ENCODE measurements around the gene VRTN.

DNA sequence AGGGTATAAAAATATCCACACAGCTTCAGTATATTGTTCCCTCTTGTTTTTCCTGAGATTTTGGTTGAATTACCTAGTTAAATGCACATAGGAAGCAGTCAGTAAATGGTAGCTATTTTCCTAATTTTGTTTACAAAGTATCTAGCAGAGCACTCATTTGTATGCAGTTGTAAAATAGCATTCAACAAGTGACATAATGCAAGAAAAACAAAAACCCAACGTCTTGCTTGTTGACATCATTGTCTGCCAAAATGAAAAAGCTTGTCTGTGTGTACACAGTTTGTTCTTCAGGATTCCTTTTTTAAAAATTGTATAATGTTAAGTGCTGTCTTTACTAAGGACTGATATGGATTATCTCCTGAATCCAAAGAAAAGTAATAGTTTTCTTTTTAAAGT, 2.7 kb downstream of the VRTN start:
- TF ChIP-seq, protein P1, sequence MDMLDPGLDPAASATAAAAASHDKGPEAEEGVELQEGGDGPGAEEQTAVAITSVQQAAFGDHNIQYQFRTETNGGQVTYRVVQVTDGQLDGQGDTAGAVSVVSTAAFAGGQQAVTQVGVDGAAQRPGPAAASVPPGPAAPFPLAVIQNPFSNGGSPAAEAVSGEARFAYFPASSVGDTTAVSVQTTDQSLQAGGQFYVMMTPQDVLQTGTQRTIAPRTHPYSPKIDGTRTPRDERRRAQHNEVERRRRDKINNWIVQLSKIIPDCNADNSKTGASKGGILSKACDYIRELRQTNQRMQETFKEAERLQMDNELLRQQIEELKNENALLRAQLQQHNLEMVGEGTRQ (IDR thresholded peaks at IDR 0.05; ENCODE audit: low read length) = no peak
- TF ChIP-seq POLR2AphosphoS5 (IDR thresholded peaks at IDR 0.05; ENCODE audit: low read depth, low read length) (no peak), ZNF274 (IDR thresholded peaks at IDR 0.05; ENCODE audit: borderline replicate concordance, extremely low read depth, low read length) (no peak), EZH2 (IDR thresholded peaks at IDR 0.05; ENCODE audit: low read depth, low read length, severe bottlenecking) (no peak), SP1 (IDR thresholded peaks at IDR 0.05; ENCODE audit: low read depth, low read length) (no peak), BRCA1 (IDR thresholded peaks at IDR 0.05; ENCODE audit: low read depth, low read length) (no peak), NRF1 (IDR thresholded peaks at IDR 0.05; ENCODE audit: low read depth, low read length) (no peak), SRF (IDR thresholded peaks at IDR 0.05; ENCODE audit: low read depth, low read length) (no peak), CREB1 (IDR thresholded peaks at IDR 0.05) (no peak), CHD1 (IDR thresholded peaks at IDR 0.05; ENCODE audit: low read depth, low read length) (no peak), FOSL1 (IDR thresholded peaks at IDR 0.05; ENCODE audit: insufficient read depth, low read depth, low read length) (no peak)
- TF ChIP-seq, protein P2, sequence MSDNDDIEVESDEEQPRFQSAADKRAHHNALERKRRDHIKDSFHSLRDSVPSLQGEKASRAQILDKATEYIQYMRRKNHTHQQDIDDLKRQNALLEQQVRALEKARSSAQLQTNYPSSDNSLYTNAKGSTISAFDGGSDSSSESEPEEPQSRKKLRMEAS (IDR thresholded peaks at IDR 0.05) = no peak
- TF ChIP-seq, protein P3, sequence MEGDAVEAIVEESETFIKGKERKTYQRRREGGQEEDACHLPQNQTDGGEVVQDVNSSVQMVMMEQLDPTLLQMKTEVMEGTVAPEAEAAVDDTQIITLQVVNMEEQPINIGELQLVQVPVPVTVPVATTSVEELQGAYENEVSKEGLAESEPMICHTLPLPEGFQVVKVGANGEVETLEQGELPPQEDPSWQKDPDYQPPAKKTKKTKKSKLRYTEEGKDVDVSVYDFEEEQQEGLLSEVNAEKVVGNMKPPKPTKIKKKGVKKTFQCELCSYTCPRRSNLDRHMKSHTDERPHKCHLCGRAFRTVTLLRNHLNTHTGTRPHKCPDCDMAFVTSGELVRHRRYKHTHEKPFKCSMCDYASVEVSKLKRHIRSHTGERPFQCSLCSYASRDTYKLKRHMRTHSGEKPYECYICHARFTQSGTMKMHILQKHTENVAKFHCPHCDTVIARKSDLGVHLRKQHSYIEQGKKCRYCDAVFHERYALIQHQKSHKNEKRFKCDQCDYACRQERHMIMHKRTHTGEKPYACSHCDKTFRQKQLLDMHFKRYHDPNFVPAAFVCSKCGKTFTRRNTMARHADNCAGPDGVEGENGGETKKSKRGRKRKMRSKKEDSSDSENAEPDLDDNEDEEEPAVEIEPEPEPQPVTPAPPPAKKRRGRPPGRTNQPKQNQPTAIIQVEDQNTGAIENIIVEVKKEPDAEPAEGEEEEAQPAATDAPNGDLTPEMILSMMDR (IDR thresholded peaks at IDR 0.05; ENCODE audit: control extremely low read depth in 1 of 3, insufficient read depth in 1 of 3, low read depth in 1 of 3, low read length in 3 of 3) = no peak
